ENCODE results near the gene CRACR2B. TPM values are rescaled to one million over a fixed set of nuclear protein-coding genes. Genes with fewer than 3 reads are reported as not detected.
A peak's percentile ranks its signal among the peaks of the same experiment; 100 is the strongest.

Gene CRACR2B
- total RNA-seq, 1 experiment from 2014 or later = 11.8 TPM

DNA sequence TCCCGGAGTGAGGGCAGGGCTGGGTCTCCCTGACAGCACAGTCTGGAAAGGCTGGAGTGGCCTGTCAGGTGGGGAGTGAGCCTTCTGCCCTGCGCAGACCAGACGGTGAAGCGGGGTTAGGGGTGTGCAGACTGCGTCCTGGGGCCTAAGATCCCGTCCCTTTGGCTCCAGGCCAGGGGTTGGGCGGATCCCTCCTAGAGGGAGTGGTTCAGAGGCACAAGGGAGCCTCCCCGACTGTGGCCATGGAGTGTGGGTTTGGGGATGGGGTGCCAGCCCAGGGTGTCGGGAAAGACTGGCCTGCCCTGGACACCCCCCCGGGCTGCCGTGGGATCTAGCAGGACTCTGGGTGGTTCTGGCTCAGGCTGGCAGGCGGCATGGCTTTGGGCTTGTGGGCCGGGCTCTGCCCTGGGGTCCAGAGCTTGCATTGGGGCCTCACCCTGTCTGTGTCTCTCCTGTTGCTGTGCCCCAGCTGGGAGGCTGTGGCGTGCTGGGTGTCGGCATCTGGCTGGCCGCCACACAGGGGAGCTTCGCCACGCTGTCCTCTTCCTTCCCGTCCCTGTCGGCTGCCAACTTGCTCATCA lies 34.5 kb downstream of the CRACR2B start:
- BruUV-seq (replicated peaks) = no TSS peak
- Histone ChIP-seq H3K27ac (ENCODE audit: low read depth, low read length) (no peak overlapping the region), H3K36me3 (ENCODE audit: control insufficient read depth in 1 of 2, insufficient read depth in 2 of 2, low read length in 2 of 2) (no peaks in the 10 kb centered on the region), H3K4me2 (ENCODE audit: low read length) (no peak overlapping the region), H3K9me2 (ENCODE audit: insufficient read depth) (no peaks in the 10 kb centered on the region), H3K27me3 (ENCODE audit: insufficient read depth, low read length) (no peaks in the 10 kb centered on the region), H3K4me3 (replicated peaks in 1 of 2; ENCODE audit: low read depth in 1 of 2, low read length in 2 of 2) (no peak overlapping the region), H2AFZ (ENCODE audit: low read depth, low read length, poor library complexity, severe bottlenecking) (no peak overlapping the region), H3K9me3 (ENCODE audit: control insufficient read depth in 1 of 2, insufficient read depth in 1 of 2, low read depth in 1 of 2, low read length in 2 of 2) (no peaks in the 10 kb centered on the region), H3K9ac (ENCODE audit: low read length) (no peak overlapping the region), H4K20me1 (ENCODE audit: insufficient read depth) (no peaks in the 10 kb centered on the region), H3K4me1 (ENCODE audit: control insufficient read depth in 1 of 2, insufficient read depth in 2 of 2, low read length in 2 of 2) (peaks cover 7 to 31% of the 10 kb centered on the region in 2 experiments), H3K79me2 (ENCODE audit: insufficient read depth, low read length) (no peaks in the 10 kb centered on the region)
- ChIA-PET CTCF (interaction anchor here (0.7 kb wide), 1 partner anchor 389 kb away, joined by 4 read pairs; no protein-coding TSS in a partner anchor), POLR2A (no interaction called here), RAD21 (ENCODE audit: low non-redundant PET in 1 of 2, low total read pairs in 2 of 2, uncharacterized antibody in 2 of 2, unreplicated experiment in 2 of 2) (interaction anchor here in 1 of 2 experiments (1.0 kb wide), 1 partner anchor 16 kb away, joined by 3 read pairs; no protein-coding TSS in a partner anchor)
- TF ChIP-seq, protein P1, sequence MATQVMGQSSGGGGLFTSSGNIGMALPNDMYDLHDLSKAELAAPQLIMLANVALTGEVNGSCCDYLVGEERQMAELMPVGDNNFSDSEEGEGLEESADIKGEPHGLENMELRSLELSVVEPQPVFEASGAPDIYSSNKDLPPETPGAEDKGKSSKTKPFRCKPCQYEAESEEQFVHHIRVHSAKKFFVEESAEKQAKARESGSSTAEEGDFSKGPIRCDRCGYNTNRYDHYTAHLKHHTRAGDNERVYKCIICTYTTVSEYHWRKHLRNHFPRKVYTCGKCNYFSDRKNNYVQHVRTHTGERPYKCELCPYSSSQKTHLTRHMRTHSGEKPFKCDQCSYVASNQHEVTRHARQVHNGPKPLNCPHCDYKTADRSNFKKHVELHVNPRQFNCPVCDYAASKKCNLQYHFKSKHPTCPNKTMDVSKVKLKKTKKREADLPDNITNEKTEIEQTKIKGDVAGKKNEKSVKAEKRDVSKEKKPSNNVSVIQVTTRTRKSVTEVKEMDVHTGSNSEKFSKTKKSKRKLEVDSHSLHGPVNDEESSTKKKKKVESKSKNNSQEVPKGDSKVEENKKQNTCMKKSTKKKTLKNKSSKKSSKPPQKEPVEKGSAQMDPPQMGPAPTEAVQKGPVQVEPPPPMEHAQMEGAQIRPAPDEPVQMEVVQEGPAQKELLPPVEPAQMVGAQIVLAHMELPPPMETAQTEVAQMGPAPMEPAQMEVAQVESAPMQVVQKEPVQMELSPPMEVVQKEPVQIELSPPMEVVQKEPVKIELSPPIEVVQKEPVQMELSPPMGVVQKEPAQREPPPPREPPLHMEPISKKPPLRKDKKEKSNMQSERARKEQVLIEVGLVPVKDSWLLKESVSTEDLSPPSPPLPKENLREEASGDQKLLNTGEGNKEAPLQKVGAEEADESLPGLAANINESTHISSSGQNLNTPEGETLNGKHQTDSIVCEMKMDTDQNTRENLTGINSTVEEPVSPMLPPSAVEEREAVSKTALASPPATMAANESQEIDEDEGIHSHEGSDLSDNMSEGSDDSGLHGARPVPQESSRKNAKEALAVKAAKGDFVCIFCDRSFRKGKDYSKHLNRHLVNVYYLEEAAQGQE (IDR thresholded peaks at IDR 0.05; ENCODE audit: low read depth) = no peak
- TF ChIP-seq, protein P2, sequence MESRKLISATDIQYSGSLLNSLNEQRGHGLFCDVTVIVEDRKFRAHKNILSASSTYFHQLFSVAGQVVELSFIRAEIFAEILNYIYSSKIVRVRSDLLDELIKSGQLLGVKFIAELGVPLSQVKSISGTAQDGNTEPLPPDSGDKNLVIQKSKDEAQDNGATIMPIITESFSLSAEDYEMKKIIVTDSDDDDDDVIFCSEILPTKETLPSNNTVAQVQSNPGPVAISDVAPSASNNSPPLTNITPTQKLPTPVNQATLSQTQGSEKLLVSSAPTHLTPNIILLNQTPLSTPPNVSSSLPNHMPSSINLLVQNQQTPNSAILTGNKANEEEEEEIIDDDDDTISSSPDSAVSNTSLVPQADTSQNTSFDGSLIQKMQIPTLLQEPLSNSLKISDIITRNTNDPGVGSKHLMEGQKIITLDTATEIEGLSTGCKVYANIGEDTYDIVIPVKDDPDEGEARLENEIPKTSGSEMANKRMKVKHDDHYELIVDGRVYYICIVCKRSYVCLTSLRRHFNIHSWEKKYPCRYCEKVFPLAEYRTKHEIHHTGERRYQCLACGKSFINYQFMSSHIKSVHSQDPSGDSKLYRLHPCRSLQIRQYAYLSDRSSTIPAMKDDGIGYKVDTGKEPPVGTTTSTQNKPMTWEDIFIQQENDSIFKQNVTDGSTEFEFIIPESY (IDR thresholded peaks at IDR 0.05; ENCODE audit: extremely low read depth, insufficient replicate concordance, low read length) = no peak
- no peak for TF ChIP-seq EZH2phosphoT487 (IDR thresholded peaks at IDR 0.05; ENCODE audit: borderline replicate concordance)
- no peak for TF ChIP-seq ZFX (IDR thresholded peaks at IDR 0.05)
- DNase-seq (ENCODE audit: low read depth, low spot score) (no peak), ATAC-seq (peak; percentile 19)
- intact Hi-C loops (cut with micrococcal nuclease) = no loop called here

Data from HCT116 (cell line).